ENCODE measurements around the gene NUDT11. TPM values are rescaled to one million over a fixed set of nuclear protein-coding genes. Genes with fewer than 3 reads are reported as not detected.
"Not testable (repeated sequence)": the region's sequence is repeated elsewhere in the genome, so short reads cannot be mapped to it uniquely, and the experiment has no call there.

Gene NUDT11
- total and polyA plus RNA-seq, 2 donors (not counting 3 experiments of a cell fraction or from before 2014, with no cell fraction given): 3.9 to 4.3 TPM

DNA sequence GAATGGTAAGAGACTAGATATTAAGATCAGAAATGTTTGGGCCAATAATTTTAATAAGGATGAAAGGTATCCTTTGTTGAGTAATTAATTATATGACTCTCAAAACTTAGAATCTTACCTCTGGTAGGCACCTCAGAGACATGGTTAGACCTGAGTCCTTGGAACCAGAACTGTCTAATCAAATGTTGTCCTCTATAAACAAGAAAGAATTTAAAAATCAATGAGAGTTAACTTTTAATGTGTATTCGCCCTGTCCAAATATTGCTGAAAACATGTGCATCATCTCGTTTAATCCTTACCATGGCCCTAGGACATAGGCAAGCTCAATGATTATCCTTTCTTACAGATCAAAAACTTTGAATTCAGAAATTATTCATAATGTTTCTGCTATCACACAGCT, 24.0 kb upstream of the NUDT11 start:
- Histone ChIP-seq H3K4me2 (ENCODE audit: insufficient read depth, low read length) (no peak overlapping the region), H4K20me1 (replicated peaks; ENCODE audit: control insufficient read depth, extremely low read depth, insufficient read depth, low read length) (no peaks in the 10 kb centered on the region), H3K36me3 (ENCODE audit: control insufficient read depth in 2 of 2, extremely low read depth in 1 of 2, insufficient read depth in 2 of 2, low read length in 2 of 2) (no peaks in the 10 kb centered on the region), H3K9me3 (replicated peaks; ENCODE audit: control insufficient read depth, insufficient read depth, low read length) (no peaks in the 10 kb centered on the region), H3K27ac (ENCODE audit: insufficient read depth, low read depth, low read length) (no peak overlapping the region), H3K9me1 (replicated peaks; ENCODE audit: control insufficient read depth, extremely low read depth, insufficient read depth, low read length) (no peaks in the 10 kb centered on the region), H3K79me2 (ENCODE audit: control insufficient read depth, insufficient read depth, low read length) (no peaks in the 10 kb centered on the region), H3K9ac (replicated peaks; ENCODE audit: extremely low read depth, insufficient read depth, low read length) (no peak overlapping the region), H3K4me1 (ENCODE audit: control insufficient read depth, extremely low read depth, insufficient read depth, low read length) (no peaks in the 10 kb centered on the region), H3K4me3 (replicated peaks in 1 of 3; ENCODE audit: insufficient read depth in 1 of 3, low read depth in 1 of 3, low read length in 3 of 3) (no peak overlapping the region), H2AFZ (ENCODE audit: low read depth, low read length) (no peak overlapping the region), H3K27me3 (ENCODE audit: control insufficient read depth in 2 of 2, insufficient read depth in 2 of 2, low read length in 2 of 2) (no peaks in the 10 kb centered on the region)
- ChIA-PET CTCF (interaction anchor here (1.2 kb wide), 1 partner anchor 59 kb away, joined by 3 read pairs; no protein-coding TSS in a partner anchor), POLR2A (no interaction called here)
- FAIRE-seq (no peak), DNase-seq (ENCODE audit: low read depth, low spot score) (no peak)
- intact Hi-C loops (cut with micrococcal nuclease) (no loop called here), dilution Hi-C loops (cut with MboI; ENCODE audit: extremely low pct_ligation_motif_present, low sequenced_read_pairs) (no loop called here)
- BruUV-seq (replicated peaks): no TSS peak
- TF ChIP-seq MYC (IDR thresholded peaks at IDR 0.05; ENCODE audit: low read depth, low read length) (no peak), CTCF (IDR thresholded peaks at IDR 0.05; ENCODE audit: extremely low read depth in 1 of 2, insufficient read depth in 1 of 2, low read depth in 1 of 2, low read length in 2 of 2) (no peak), FOS (IDR thresholded peaks at IDR 0.05; ENCODE audit: borderline replicate concordance, insufficient read depth, low read length) (no peak), MAX (IDR thresholded peaks at IDR 0.05; ENCODE audit: insufficient read depth, insufficient read length) (no peak), GATA2 (IDR thresholded peaks at IDR 0.05; ENCODE audit: insufficient read depth, insufficient read length, low read depth, low read length) (no peak), EZH2 (IDR thresholded peaks at IDR 0.05; ENCODE audit: borderline replicate concordance, low read depth, low read length, severe bottlenecking) (no peak), POLR2A (IDR thresholded peaks at IDR 0.05; ENCODE audit: low read depth, low read length) (no peak), JUN (IDR thresholded peaks at IDR 0.05; ENCODE audit: borderline replicate concordance, insufficient read depth, insufficient read length, low read depth) (no peak), POLR2AphosphoS5 (IDR thresholded peaks at IDR 0.05; ENCODE audit: insufficient read depth, low read depth, low read length) (no peak)

DNA sequence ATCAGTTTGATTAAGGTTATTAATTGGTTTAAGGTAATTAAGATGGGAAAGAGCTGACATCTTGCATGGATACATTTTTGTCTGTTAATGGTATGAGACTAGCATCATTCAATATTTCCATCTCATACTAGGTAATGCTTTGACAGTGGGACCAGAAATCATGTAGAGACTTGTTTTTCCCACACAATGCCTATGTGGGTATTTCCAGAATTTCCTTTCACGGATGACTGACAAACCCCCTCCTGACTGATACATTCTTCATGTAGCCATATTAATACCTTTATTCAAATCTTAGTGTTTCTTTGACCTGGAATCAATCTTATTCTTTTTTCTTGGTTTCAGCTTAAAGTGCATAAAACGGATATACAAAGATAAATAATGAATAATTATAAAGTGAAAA, 22.7 kb upstream of the NUDT11 start:
- FAIRE-seq; dilution Hi-C loops (cut with MboI; ENCODE audit: extremely low pct_ligation_motif_present, low sequenced_read_pairs); H3K27ac ChIP-seq (ENCODE audit: insufficient read depth, low read depth, low read length): not testable (repeated sequence)

More for the DNA sequence above, 22.7 kb upstream of the NUDT11 start:
- intact Hi-C loops (cut with micrococcal nuclease); H3K9me3 ChIP-seq (replicated peaks; ENCODE audit: control insufficient read depth, insufficient read depth, low read length); H3K4me1 ChIP-seq (ENCODE audit: control insufficient read depth, extremely low read depth, insufficient read depth, low read length); H3K4me2 ChIP-seq (ENCODE audit: insufficient read depth, low read length); H3K27me3 ChIP-seq (ENCODE audit: control insufficient read depth in 2 of 2, insufficient read depth in 2 of 2, low read length in 2 of 2); DNase-seq (ENCODE audit: low read depth, low spot score); H3K4me3 ChIP-seq (replicated peaks in 1 of 3; ENCODE audit: insufficient read depth in 1 of 3, low read depth in 1 of 3, low read length in 3 of 3); H2AFZ ChIP-seq (ENCODE audit: low read depth, low read length); H3K9me1 ChIP-seq (replicated peaks; ENCODE audit: control insufficient read depth, extremely low read depth, insufficient read depth, low read length); H4K20me1 ChIP-seq (replicated peaks; ENCODE audit: control insufficient read depth, extremely low read depth, insufficient read depth, low read length); CTCF ChIA-PET; H3K36me3 ChIP-seq (ENCODE audit: control insufficient read depth in 2 of 2, extremely low read depth in 1 of 2, insufficient read depth in 2 of 2, low read length in 2 of 2); BruUV-seq (replicated peaks); H3K79me2 ChIP-seq (ENCODE audit: control insufficient read depth, insufficient read depth, low read length); POLR2A ChIA-PET; H3K9ac ChIP-seq (replicated peaks; ENCODE audit: extremely low read depth, insufficient read depth, low read length): not testable (repeated sequence)
